Measurements from ENCODE around the gene SPOPL. TPM values are rescaled to one million over a fixed set of nuclear protein-coding genes. Genes with fewer than 3 reads are reported as not detected.

Gene SPOPL
- total and polyA plus RNA-seq, 4 donors, result 3.4 to 15.8 (median 9.4) TPM

DNA sequence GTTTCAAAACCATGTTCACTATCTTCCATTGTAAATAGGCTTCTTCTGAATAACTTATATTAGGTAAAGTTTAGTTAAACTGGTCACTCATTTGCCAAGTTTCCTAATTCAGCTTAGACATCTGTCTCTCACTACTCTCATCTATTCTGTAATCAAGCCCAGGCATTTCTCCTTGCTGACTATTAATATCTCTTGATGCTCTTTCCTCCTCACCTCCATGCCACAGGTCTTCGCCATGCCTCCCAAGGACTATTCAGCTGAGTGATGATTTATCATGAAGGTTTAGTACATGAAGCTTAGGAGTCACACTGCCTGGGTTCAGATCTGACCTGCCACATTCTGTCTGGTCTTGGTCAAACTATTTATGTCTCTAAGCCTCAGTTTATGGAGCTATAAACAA, 115.5 kb downstream of the SPOPL start:
- no peak for DNase-seq (ENCODE audit: low spot score)
- Histone ChIP-seq H3K9ac (ENCODE audit: low read depth in 1 of 2, low read length in 2 of 2) (no peak overlapping the region), H3K36me3 (ENCODE audit: control insufficient read depth in 4 of 4, insufficient read depth in 3 of 4, low read depth in 1 of 4, low read length in 3 of 4) (no peaks in the 10 kb centered on the region), H3K4me1 (ENCODE audit: control insufficient read depth in 4 of 4, insufficient read depth in 4 of 4, low read length in 3 of 4) (no peaks in the 10 kb centered on the region), H3K4me3 (ENCODE audit: low read depth in 1 of 3, low read length in 3 of 3) (no peak overlapping the region), H3K27me3 (ENCODE audit: control insufficient read depth in 4 of 4, insufficient read depth in 4 of 4, low read length in 3 of 4) (no peaks in the 10 kb centered on the region), H3K27ac (ENCODE audit: low read depth in 1 of 2, low read length in 2 of 2) (no peak overlapping the region), H3K9me3 (ENCODE audit: control insufficient read depth in 4 of 4, low read length in 3 of 4) (no peaks in the 10 kb centered on the region)
- 93% methylated on average over 1 of the region's 1 CpG for WGBS
- no peak for TF ChIP-seq ZBTB33 (IDR thresholded peaks at IDR 0.05)
- no peak for TF ChIP-seq SP1 (IDR thresholded peaks at IDR 0.05)
- TF ChIP-seq FOXA1 (IDR thresholded peaks at IDR 0.05), result no peak
- TF ChIP-seq, protein P1, sequence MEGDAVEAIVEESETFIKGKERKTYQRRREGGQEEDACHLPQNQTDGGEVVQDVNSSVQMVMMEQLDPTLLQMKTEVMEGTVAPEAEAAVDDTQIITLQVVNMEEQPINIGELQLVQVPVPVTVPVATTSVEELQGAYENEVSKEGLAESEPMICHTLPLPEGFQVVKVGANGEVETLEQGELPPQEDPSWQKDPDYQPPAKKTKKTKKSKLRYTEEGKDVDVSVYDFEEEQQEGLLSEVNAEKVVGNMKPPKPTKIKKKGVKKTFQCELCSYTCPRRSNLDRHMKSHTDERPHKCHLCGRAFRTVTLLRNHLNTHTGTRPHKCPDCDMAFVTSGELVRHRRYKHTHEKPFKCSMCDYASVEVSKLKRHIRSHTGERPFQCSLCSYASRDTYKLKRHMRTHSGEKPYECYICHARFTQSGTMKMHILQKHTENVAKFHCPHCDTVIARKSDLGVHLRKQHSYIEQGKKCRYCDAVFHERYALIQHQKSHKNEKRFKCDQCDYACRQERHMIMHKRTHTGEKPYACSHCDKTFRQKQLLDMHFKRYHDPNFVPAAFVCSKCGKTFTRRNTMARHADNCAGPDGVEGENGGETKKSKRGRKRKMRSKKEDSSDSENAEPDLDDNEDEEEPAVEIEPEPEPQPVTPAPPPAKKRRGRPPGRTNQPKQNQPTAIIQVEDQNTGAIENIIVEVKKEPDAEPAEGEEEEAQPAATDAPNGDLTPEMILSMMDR (IDR thresholded peaks at IDR 0.05; ENCODE audit: low read depth, low read length, missing input control), result no peak
- no peak for TF ChIP-seq MAX (IDR thresholded peaks at IDR 0.05)
- no peak for TF ChIP-seq RXRA (IDR thresholded peaks at IDR 0.05)
- no peak for TF ChIP-seq NR2F2 (IDR thresholded peaks at IDR 0.05)
- no peak for TF ChIP-seq JUND (IDR thresholded peaks at IDR 0.05)
- no peak for TF ChIP-seq FOXA2 (IDR thresholded peaks at IDR 0.05)
- TF ChIP-seq YY1 (IDR thresholded peaks at IDR 0.05), result no peak
- no peak for TF ChIP-seq ATF3 (IDR thresholded peaks at IDR 0.05)
- no peak for TF ChIP-seq TAF1 (conservative IDR thresholded peaks at IDR 0.05)
- no peak for TF ChIP-seq REST (IDR thresholded peaks at IDR 0.05)
- TF ChIP-seq HNF4G (IDR thresholded peaks at IDR 0.05), result no peak

DNA sequence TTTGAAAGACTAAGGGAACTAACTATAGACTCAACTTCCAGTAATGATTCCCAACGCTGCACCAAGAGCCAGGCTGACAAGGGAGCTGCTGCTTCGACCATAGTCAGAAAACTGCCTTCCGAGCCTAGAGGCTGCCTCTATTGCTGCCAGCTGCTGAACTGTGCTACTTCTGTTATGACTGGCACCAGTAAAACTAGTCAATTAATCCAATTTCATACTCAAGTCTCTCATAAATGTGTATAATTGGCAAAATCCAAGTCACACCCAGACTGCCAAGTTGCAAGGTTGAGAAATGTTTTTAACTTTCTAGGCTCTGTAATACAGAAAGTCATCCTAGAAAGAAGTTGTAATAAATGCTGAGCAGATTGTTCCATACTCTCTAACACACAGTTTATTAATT, 117.4 kb downstream of the SPOPL start:
- Histone ChIP-seq H3K9me3 (ENCODE audit: control insufficient read depth in 4 of 4, low read length in 3 of 4) (no peaks in the 10 kb centered on the region), H3K36me3 (ENCODE audit: control insufficient read depth in 4 of 4, insufficient read depth in 3 of 4, low read depth in 1 of 4, low read length in 3 of 4) (no peaks in the 10 kb centered on the region), H3K27me3 (ENCODE audit: control insufficient read depth in 4 of 4, insufficient read depth in 4 of 4, low read length in 3 of 4) (no peaks in the 10 kb centered on the region), H3K4me3 (ENCODE audit: low read depth in 1 of 3, low read length in 3 of 3) (no peak overlapping the region), H3K9ac (ENCODE audit: low read depth in 1 of 2, low read length in 2 of 2) (no peak overlapping the region), H3K27ac (ENCODE audit: low read depth in 1 of 2, low read length in 2 of 2) (no peak overlapping the region), H3K4me1 (ENCODE audit: control insufficient read depth in 4 of 4, insufficient read depth in 4 of 4, low read length in 3 of 4) (no peaks in the 10 kb centered on the region)
- WGBS, result 94% methylated on average over 3 of the region's 3 CpGs
- TF ChIP-seq RAD21 (IDR thresholded peaks at IDR 0.05), result no peak
- TF ChIP-seq SP1 (IDR thresholded peaks at IDR 0.05), result no peak
- TF ChIP-seq HNF4G (IDR thresholded peaks at IDR 0.05), result no peak
- TF ChIP-seq ZBTB33 (IDR thresholded peaks at IDR 0.05), result no peak
- no peak for TF ChIP-seq REST (IDR thresholded peaks at IDR 0.05)
- TF ChIP-seq RXRA (IDR thresholded peaks at IDR 0.05), result no peak
- no peak for TF ChIP-seq JUND (IDR thresholded peaks at IDR 0.05)
- TF ChIP-seq, protein P1 (IDR thresholded peaks at IDR 0.05; ENCODE audit: low read depth, low read length, missing input control), result no peak
- no peak for TF ChIP-seq FOXA1 (IDR thresholded peaks at IDR 0.05)
- no peak for TF ChIP-seq EGR1 (IDR thresholded peaks at IDR 0.05; ENCODE audit: low read depth in 2 of 2)
- no peak for TF ChIP-seq NR2F2 (IDR thresholded peaks at IDR 0.05)
- DNase-seq (ENCODE audit: low spot score), result no peak

All from liver (tissue), 9 donors.